Stimulated activated CD4-positive, alpha-beta T cell treated with anti-CD3 and anti-CD28 coated beads, Interleukin-4, amount 100 ng/mL, for 48 hours (primary cell): Measurements from ENCODE around the gene MGRN1.

Source experiments
- DNase-seq, 2 donors: peaks; one replicate each; pipeline ENCODE4 v3.0.0-alpha.2; 2020; ENCODE audit warnings: low read depth in 2 of 2

Gene MGRN1

GRCh38 chr16:4624015-4624826 lies at the start of gene MGRN1:
Gene MGRN1 (plus strand): TSS chr16:4624826. CDS start chr16:4624961, 135 bp downstream.
- peak; percentile 84 to 93 for DNase-seq

- DNase-seq, result no peak
Observed at GRCh38 chr16:4574919-4575705, 49.5 kb upstream of the MGRN1 start.

- DNase-seq, result no peak
Observed at GRCh38 chr16:4576008-4576407, 48.6 kb upstream of the MGRN1 start.

DNA sequence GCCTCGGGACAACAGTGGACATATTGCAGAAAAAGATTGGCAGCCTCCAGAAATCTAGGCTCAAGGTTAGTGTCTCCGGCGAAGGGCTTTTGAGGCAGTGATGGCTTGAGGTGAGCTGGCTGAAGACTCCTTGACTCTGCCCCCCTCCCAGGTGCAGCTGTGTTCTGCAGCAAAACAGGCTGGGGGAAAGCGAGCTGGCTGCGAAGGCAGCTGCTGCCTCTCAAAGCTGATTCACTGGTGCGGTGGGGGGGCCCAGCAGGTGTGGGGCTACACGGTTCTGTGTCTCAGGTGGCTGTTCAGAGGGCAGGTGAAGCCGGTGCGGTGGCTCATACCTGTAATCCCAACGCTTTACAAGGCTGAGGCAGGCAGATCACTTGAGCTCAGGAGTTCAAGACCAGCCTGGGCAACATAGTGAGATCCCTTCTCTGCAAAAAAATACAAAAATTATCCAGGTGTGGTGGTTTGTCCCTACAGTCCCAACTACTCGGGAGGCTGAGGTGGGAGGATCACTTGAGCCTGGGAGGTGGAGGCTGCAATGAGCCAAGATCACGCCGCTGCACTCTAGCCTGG lies 45.6 kb upstream of the MGRN1 start:
- no peak for DNase-seq

- DNase-seq, result no peak
Observed at GRCh38 chr16:4580250-4580649, 44.4 kb upstream of the MGRN1 start.

DNA sequence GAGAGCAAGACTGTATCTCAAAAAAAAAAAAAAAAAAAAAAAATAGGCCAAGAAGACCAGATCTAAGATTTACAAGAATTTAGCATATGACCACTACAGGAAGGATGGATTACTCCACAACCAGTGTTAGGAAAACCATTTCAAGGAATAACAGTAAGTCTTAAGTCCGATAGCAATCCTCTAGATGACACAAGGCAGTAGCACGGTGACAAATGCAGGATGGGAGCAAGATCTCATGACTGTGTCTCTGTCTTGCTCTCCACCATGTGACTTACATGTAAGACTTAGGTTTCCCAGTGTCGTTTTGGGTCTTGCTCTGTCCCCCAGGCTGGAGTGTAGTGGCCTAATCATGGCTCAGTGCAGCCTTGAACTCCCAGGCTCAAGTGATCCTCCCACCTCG lies 40.7 kb upstream of the MGRN1 start:
- DNase-seq, result no peak

DNA sequence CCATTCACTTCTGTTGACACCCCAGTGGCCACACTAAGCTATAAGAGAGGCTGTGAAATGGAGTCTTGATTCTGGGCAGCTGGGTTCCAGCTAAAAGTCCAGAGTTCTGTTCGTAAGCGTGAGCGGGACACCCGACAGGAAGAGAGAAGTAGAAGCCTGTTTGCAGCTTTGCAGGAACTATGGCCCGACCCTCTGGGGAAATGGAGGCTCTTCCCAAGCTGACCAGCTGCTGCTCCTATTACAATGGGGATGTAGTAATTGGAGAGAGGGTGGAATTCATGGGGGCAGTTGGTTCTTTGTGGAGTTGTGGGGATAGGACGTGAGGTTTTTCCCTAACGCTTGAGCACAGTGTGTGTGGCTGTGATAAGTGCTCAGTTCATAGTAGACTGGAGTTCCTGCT lies 38.3 kb upstream of the MGRN1 start:
- no peak for DNase-seq

DNA sequence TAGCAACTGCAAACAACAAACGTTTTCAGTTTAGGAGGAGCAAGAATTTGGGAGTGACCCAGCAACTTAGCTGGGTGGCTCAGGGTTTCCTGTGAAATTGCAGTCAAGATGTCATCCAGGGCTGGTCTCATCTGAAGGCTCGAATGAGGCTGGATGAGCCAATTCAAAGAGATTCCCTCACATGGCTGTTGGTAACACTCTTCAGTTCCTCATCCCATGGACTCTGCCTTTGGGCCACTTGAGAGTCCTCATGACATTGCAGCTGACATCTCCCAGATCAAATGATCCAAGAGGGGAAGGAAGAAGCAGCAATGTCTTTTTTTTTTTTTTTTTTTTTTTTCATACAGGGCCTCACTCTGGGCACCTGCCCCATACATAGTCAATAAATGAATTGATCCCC lies 36.2 kb upstream of the MGRN1 start:
- no peak for DNase-seq

GRCh38 chr16:4588961-4589360 lies 35.7 kb upstream of the MGRN1 start:
- no peak for DNase-seq

- no peak for DNase-seq
Observed at GRCh38 chr16:4591191-4591590, 33.4 kb upstream of the MGRN1 start.

DNA sequence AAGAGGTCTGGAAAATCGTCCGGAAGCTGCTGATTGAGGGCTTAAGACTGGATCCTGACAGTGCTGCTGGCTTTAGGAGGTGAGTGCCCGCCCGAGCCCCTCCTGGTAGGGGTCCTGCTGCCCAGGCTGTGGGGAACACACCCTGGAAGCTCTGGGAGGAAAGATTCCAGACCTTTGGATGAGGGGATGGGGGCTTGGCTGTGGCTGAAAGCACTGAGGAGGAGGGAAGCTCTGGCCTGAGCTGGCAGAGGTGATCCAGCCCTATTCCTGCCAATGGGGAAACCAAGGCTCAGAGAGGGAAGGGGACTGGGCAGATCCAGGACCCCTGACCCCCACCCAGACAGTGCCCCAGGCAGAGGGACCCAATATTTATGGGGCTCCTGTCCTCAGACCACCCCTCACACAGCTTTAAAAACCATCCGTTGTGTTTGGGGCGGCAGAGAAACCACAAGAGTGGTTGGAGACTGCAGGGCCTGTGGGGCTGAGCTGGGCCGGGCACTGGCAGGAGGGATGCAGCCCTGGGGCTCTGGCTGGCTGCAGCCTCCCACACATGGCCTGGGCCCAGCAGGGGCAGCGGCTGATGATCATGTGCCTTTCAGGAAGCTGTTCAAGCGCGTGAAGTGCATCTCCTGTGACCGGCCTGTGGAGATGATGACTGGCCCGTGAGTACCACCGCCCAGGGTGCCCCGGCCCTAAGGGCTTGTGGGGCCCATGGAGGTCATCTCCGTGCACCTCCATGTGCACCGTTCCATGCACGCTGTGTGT lies 32.7 kb upstream of the MGRN1 start:
- no peak for DNase-seq

DNA sequence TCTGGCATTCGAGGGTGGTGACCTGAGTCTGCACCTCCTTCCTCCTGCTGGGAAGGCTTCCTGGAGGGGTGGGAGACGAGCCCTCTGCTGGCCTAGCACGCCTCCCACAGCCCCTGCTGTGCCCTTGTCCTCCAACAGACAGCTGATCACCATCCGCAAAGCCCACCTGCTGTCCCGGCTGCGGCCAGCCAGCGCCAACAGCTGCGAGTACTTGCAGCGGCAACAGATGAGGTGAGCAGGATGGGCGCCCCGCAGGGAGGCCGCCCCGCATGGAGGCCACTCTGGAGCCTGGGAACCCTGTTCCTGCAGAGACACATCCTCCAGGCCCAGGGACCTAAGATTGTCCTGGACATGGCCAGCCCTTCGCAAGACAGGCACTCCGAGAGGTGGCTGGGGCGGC lies 31.5 kb upstream of the MGRN1 start:
- no peak for DNase-seq

DNA sequence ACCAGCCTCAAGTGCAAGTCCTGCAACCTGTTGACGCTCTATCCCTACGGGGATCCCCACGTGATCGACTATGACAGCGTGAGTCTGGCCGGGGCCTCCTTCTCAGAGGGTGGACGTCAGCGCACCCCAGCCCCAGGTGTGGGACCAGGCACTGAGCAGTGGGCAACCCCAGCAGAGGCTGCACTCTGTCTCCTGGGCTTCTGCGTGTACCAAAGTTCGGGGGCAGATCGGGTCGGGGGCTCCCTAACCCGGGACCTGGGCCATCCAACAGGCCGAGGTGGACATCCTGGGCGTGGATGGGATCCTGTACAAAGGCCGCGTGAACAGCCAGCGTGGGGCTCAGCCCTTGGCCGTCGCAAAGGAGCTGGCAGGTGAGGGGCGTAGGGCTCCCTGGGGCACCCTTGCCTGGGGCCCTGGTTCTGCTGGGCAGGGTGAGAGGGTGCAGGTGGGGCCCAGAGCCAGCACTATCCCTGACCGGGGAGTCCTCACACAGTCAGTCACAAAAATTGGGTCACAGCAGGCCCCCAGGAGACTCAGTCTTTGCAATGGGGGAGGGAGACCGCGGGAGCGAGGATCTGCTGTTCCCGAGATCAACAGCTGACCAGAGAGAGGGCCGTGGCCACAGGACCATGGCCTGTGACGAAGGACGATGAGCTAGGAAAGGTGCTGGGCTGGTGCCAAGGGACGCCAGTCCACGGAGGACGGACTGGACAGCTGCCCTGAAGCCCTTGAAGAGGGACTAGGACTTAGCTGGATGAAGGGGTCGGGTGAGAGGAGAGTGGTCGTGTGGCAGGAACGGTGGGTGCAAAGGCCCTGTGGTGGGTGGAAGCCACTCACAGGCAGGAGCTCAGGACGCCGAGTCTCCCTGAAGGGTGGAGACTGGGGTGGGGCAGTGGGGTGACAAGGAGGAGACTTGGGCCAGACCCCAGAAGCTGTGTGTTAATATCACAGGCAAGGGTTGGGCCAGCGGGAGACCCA lies 29.9 kb upstream of the MGRN1 start:
- no peak for DNase-seq

- DNase-seq, result no peak
Observed at GRCh38 chr16:4597174-4597573, 27.5 kb upstream of the MGRN1 start.

GRCh38 chr16:4599037-4599436 lies 25.6 kb upstream of the MGRN1 start:
- no peak for DNase-seq

DNA sequence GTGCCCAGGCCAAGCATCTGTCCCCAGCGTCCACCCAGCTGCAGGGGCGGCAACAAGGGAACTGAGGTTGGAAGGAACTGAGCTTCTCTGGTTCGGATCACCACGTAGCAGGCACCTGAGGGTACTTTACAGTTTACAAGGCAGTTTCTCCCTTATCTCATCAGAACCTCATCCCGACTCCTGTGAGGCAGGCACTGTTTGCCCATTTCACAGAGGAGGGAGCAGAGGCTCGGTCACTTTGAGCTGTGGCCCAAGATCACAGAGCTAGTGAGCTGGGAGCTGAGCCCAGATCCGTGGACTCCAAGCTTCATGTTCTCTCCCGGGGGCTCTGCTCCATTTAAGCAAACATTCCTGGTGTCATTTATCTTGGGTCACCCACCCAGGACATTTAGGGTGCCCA lies 25.1 kb upstream of the MGRN1 start:
- no peak for DNase-seq

- DNase-seq, result no peak
Observed at GRCh38 chr16:4601036-4601863, 23.4 kb upstream of the MGRN1 start.

DNA sequence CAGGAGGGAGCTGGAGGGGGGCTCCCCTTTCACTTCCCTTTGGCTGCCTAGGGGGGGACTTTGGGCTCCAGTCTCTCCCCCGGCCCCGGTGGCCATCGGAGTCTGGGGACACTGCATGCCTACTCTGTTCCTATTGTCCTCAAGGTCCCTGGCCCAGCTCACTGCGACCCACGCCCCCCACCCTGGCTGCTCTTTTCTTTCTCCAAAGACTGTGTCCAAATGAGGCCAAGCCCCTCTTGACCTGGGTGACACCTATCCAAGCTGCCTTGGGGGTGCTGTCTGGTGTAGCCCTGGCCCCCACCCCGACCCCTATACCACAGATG lies 22.8 kb upstream of the MGRN1 start:
- no peak for DNase-seq

- no peak for DNase-seq
Observed at GRCh38 chr16:4602331-4602730, 22.3 kb upstream of the MGRN1 start.

- no peak for DNase-seq
Observed at GRCh38 chr16:4603624-4604170, 20.9 kb upstream of the MGRN1 start.
